WI38 (cell line): Measurements from ENCODE around the gene ANHX.
"Not testable (repeated sequence)": the region's sequence is repeated elsewhere in the genome, so short reads cannot be mapped to it uniquely, and the experiment has no call there.

ENCODE experiments used
- H3K4me3 ChIP-seq: 2 replicates; pipeline ENCODE4 v1.5.1; 2011; ENCODE audit warnings: low read depth, mild to moderate bottlenecking, control low read depth, low read length
- CTCF ChIP-seq: IDR thresholded peaks from 2 replicates; pipeline ENCODE4 v1.5.1; 2012; ENCODE audit warnings: low read depth, mild to moderate bottlenecking, control low read depth, low read length

ANHX gene

DNA sequence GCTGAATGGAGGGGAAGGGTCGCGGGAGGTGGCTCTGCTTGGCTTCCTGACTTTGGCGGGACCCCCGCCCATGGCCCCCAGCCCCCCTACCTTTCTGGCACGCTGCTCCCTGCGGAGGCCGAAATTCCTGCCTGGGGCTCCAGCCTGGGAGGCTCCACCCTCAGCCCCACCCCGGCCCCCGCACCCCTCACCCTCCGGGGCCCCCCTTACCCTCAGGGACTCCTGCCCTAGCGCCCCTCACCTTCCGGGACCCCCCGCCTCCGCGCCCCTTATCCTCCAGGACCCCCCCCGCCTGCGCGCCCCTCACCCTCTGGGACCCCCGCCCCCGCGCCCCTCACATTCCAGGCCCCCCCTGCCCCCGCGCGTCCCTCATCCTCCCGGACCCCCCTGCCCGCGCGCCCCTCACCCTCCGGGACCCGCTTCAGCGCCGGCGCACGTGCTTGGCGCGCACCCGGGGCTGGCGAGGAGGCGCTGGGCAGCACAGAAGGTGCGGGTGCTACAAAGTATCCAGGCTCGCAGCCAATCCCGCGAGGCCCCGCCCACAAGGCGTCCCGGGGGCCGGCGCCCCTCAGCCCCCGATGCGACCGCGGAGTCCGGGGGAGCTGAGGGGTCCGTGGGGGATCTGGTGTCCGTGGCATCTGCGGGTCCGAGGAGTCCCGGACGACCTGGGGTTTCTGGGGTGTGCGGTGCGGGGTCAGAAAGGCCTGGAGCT is at the start of gene ANHX:
Gene ANHX, minus strand, starts transcription at position 477 of the 712 bp plus-strand sequence. CDS start 1,521 bp downstream, outside the sequence.
- no peak for TF ChIP-seq CTCF
- no peak within 1 kb of the TSS for H3K4me3 ChIP-seq

GRCh38 chr12:133264668-133265067 is 29.0 kb upstream of the ANHX start:
- not testable (repeated sequence) for H3K4me3 ChIP-seq

- no peak overlapping the region for H3K4me3 ChIP-seq
- TF ChIP-seq CTCF: no peak
These were observed 28.5 kb upstream of the ANHX start for GRCh38 chr12:133264173-133264572.

DNA sequence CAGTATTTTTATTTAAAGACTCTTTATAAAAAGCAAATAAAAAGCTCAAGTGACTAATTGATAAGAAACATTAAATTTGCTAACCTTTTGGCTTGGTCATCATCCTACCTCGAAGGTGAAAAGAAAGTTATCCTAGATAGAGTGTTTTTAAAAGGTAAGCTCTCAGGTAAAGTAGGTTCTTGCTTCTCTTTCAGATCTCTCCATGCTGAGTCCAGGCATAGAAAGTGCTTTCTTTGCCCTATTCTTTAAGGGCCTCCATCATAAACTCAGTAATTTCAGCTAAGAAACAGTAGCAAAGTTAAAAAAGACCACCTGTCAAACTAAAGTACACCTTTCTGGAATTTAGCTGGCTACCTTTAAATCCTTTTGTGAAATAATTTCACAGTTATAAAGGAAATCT is 20.6 kb upstream of the ANHX start:
- no peak for TF ChIP-seq CTCF
- H3K4me3 ChIP-seq: no peak overlapping the region

- not testable (repeated sequence) for H3K4me3 ChIP-seq
These were observed 20.2 kb upstream of the ANHX start for GRCh38 chr12:133255833-133256232.

- H3K4me3 ChIP-seq: no peak overlapping the region
- no peak for TF ChIP-seq CTCF
These were observed 16.1 kb upstream of the ANHX start for GRCh38 chr12:133251732-133252131.

DNA sequence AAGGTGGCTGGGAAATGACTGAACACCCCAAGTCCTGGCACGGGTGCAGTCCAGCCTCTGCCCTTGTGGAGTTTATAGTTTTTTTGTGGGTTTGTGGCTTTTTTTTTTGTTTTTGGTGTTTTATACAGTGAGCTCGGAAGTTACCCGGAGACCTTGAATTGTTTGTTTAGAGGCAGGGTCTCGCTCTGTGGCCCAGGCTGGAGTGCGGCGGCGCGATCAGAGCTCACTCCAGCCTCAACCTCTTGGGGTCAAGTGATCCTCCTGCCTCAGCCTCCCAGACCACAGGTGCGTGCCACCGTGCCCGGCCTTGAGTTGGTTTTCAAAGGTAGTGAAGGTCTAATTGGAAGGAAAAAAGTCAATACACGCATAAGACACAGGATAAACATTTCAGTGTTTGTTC is 879 bp upstream of the ANHX start:
- TF ChIP-seq CTCF: no peak
- H3K4me3 ChIP-seq: no peak overlapping the region

- TF ChIP-seq CTCF: no peak
- no peak overlapping the region for H3K4me3 ChIP-seq
These were observed 467 bp upstream of the ANHX start for GRCh38 chr12:133236144-133236543.
